Measurements from ENCODE around the gene CALU.

DNA sequence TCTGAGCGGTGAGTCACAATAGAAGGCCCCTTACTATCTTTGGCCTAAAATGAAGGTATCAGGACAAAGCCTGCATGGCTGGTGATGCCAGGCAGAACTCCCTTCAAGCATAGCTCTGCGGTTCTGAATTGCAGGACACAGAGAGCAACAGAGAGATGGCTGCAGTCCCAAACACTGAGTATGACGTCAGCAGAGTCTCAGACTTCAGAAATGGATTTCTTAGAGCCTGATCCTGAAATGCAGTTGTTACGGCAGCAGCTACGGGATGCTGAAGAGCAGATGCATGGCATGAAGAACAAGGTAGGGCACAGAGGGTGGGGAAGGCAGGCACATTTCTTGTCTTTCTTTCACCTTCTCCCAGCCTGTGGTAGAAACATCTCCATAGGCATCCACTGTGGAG, 66.1 kb downstream of the CALU start:
- TF ChIP-seq, protein P1, sequence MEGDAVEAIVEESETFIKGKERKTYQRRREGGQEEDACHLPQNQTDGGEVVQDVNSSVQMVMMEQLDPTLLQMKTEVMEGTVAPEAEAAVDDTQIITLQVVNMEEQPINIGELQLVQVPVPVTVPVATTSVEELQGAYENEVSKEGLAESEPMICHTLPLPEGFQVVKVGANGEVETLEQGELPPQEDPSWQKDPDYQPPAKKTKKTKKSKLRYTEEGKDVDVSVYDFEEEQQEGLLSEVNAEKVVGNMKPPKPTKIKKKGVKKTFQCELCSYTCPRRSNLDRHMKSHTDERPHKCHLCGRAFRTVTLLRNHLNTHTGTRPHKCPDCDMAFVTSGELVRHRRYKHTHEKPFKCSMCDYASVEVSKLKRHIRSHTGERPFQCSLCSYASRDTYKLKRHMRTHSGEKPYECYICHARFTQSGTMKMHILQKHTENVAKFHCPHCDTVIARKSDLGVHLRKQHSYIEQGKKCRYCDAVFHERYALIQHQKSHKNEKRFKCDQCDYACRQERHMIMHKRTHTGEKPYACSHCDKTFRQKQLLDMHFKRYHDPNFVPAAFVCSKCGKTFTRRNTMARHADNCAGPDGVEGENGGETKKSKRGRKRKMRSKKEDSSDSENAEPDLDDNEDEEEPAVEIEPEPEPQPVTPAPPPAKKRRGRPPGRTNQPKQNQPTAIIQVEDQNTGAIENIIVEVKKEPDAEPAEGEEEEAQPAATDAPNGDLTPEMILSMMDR (IDR thresholded peaks at IDR 0.05; ENCODE audit: borderline replicate concordance, extremely low read depth, low read length, poor library complexity, severe bottlenecking): no peak
- no peak for TF ChIP-seq EZH2 (IDR thresholded peaks at IDR 0.05; ENCODE audit: borderline replicate concordance, low read depth, low read length, severe bottlenecking)
